ENCODE results near the gene CERS6.

CERS6 gene

DNA sequence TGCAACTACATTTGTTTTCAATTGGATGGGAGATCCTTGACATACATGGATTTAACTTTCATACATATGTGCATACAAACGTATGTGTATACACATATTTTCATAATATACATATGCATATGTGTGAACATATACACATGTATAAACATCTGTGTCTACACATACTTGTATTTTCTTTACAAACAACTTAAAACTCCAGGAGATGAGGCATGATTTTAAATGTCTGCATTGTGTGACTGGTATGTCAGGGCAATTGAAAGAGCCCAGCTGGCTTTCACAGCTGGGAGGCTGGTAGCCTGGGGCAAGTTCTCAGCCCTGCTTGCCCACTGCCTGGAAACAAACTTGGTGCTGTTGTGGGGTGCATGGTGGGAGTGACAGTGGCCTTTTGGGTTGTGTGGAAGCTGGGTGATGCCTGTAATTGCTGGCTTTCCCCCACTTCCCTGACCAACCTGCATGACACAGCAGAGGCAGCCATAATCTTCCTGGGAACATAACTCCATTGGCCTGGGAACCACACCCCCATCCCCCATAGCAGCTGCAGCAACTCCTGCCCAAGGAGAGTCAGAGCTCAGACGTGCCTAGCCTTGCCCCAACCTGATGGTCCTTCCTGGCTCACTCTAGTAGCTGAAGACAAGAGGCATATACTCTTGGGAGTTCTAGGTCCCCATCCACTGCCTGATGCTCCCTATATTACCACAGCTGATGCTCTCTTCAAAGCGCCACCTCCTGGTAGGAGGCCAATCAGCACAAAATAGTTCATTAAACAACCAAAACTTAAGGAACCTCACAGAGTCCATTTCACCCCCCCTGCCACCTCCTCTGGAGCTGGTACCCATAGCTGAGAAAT lies 158.3 kb downstream of the CERS6 start:
- H3K4me1 ChIP-seq (ENCODE audit: control insufficient read depth in 5 of 5, insufficient read depth in 5 of 5, low read length in 5 of 5), result no peaks in the 10 kb centered on the region

DNA sequence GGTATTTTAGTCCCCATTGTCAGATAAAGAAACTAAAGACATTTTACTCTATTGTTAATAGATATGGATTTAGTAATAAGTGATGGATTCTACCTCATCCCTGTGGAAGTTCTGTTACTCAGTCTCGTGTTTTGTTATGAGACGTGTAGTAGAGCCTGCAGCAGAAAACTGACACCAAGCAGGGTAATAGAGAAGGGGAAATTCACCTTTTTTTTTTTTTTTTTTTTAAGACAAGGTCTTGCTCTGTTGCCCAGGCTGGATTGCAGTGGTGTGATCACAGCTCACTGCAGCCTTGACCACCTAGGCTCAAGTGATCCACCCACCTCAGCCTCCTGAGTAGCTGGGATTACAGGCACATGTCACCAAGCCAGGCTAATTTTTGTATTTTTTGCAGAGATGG lies 164.5 kb downstream of the CERS6 start:
- Histone ChIP-seq H3K9ac (ENCODE audit: low read length in 5 of 5) (no peak overlapping the region), H3K27me3 (ENCODE audit: control insufficient read depth in 5 of 5, insufficient read depth in 4 of 5, low read length in 5 of 5) (no peaks in the 10 kb centered on the region), H3K4me3 (ENCODE audit: low read depth in 1 of 5, low read length in 5 of 5) (no peak overlapping the region), H3K4me1 (ENCODE audit: control insufficient read depth in 5 of 5, insufficient read depth in 5 of 5, low read length in 5 of 5) (no peaks in the 10 kb centered on the region), H3K9me3 (ENCODE audit: control insufficient read depth in 5 of 5, low read length in 5 of 5) (no peaks in the 10 kb centered on the region), H3K27ac (ENCODE audit: low read depth, low read length) (no peak overlapping the region), H3K36me3 (ENCODE audit: control insufficient read depth in 5 of 5, insufficient read depth in 5 of 5, low read length in 5 of 5) (no peaks in the 10 kb centered on the region)

More for the DNA sequence above, 158.3 kb downstream of the CERS6 start:
- Histone ChIP-seq H3K27me3 (ENCODE audit: control insufficient read depth in 5 of 5, insufficient read depth in 4 of 5, low read length in 5 of 5) (no peaks in the 10 kb centered on the region), H3K27ac (ENCODE audit: low read depth, low read length) (no peak overlapping the region), H3K36me3 (ENCODE audit: control insufficient read depth in 5 of 5, insufficient read depth in 5 of 5, low read length in 5 of 5) (peaks cover 0 to 3% (median 0%) of the 10 kb centered on the region in 5 donors), H3K9me3 (ENCODE audit: control insufficient read depth in 5 of 5, low read length in 5 of 5) (peaks cover 0 to 4% (median 0%) of the 10 kb centered on the region in 5 donors), H3K4me3 (ENCODE audit: low read depth in 1 of 5, low read length in 5 of 5) (no peak overlapping the region), H3K9ac (ENCODE audit: low read length in 5 of 5) (no peak overlapping the region)

GRCh38 chr2:168622559-168622958 lies 166.5 kb downstream of the CERS6 start:
- H3K27ac ChIP-seq (ENCODE audit: low read depth, low read length), result no peak overlapping the region
- H3K4me3 ChIP-seq (ENCODE audit: low read depth in 1 of 5, low read length in 5 of 5), result no peak overlapping the region
- no peaks in the 10 kb centered on the region for H3K9me3 ChIP-seq (ENCODE audit: control insufficient read depth in 5 of 5, low read length in 5 of 5)
- H3K36me3 ChIP-seq (ENCODE audit: control insufficient read depth in 5 of 5, insufficient read depth in 5 of 5, low read length in 5 of 5), result no peaks in the 10 kb centered on the region
- no peaks in the 10 kb centered on the region for H3K4me1 ChIP-seq (ENCODE audit: control insufficient read depth in 5 of 5, insufficient read depth in 5 of 5, low read length in 5 of 5)
- H3K27me3 ChIP-seq (ENCODE audit: control insufficient read depth in 5 of 5, insufficient read depth in 4 of 5, low read length in 5 of 5), result no peaks in the 10 kb centered on the region
- H3K9ac ChIP-seq (ENCODE audit: low read length in 5 of 5), result no peak overlapping the region

DNA sequence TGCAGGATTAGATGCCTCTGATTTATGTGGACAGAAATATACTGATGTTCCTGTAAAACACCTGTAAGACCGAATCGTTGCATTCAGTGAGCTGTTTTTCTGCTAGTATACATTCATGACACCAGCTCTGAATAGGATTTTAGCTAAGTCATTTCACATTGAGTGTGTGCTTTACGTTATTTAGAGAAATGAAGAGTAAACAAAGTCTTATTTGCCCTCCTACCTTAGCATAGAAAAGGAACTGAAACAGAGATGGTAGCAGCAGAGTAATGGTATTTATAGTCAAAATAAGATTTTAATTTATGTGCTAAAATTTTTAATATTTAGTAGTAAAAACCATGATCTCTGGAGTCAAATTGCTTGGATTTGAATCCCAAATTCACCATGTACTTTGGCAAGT lies 168.0 kb downstream of the CERS6 start:
- Histone ChIP-seq H3K27me3 (ENCODE audit: control insufficient read depth in 5 of 5, insufficient read depth in 4 of 5, low read length in 5 of 5) (no peaks in the 10 kb centered on the region), H3K27ac (ENCODE audit: low read depth, low read length) (no peak overlapping the region), H3K4me1 (ENCODE audit: control insufficient read depth in 5 of 5, insufficient read depth in 5 of 5, low read length in 5 of 5) (no peaks in the 10 kb centered on the region), H3K36me3 (ENCODE audit: control insufficient read depth in 5 of 5, insufficient read depth in 5 of 5, low read length in 5 of 5) (no peaks in the 10 kb centered on the region), H3K4me3 (ENCODE audit: low read depth in 1 of 5, low read length in 5 of 5) (no peak overlapping the region), H3K9ac (ENCODE audit: low read length in 5 of 5) (no peak overlapping the region), H3K9me3 (ENCODE audit: control insufficient read depth in 5 of 5, low read length in 5 of 5) (no peaks in the 10 kb centered on the region)

GRCh38 chr2:168626096-168626495 lies 170.0 kb downstream of the CERS6 start:
- Histone ChIP-seq H3K9ac (ENCODE audit: low read length in 5 of 5) (no peak overlapping the region), H3K4me3 (ENCODE audit: low read depth in 1 of 5, low read length in 5 of 5) (no peak overlapping the region), H3K27ac (ENCODE audit: low read depth, low read length) (no peak overlapping the region), H3K36me3 (ENCODE audit: control insufficient read depth in 5 of 5, insufficient read depth in 5 of 5, low read length in 5 of 5) (no peaks in the 10 kb centered on the region), H3K27me3 (ENCODE audit: control insufficient read depth in 5 of 5, insufficient read depth in 4 of 5, low read length in 5 of 5) (no peaks in the 10 kb centered on the region), H3K4me1 (ENCODE audit: control insufficient read depth in 5 of 5, insufficient read depth in 5 of 5, low read length in 5 of 5) (no peaks in the 10 kb centered on the region), H3K9me3 (ENCODE audit: control insufficient read depth in 5 of 5, low read length in 5 of 5) (no peaks in the 10 kb centered on the region)

GRCh38 chr2:168626647-168627046 lies 170.6 kb downstream of the CERS6 start:
- no peak overlapping the region for H3K27ac ChIP-seq (ENCODE audit: low read depth, low read length)
- H3K9ac ChIP-seq (ENCODE audit: low read length in 5 of 5), result no peak overlapping the region
- H3K9me3 ChIP-seq (ENCODE audit: control insufficient read depth in 5 of 5, low read length in 5 of 5), result no peaks in the 10 kb centered on the region
- no peaks in the 10 kb centered on the region for H3K36me3 ChIP-seq (ENCODE audit: control insufficient read depth in 5 of 5, insufficient read depth in 5 of 5, low read length in 5 of 5)
- no peaks in the 10 kb centered on the region for H3K4me1 ChIP-seq (ENCODE audit: control insufficient read depth in 5 of 5, insufficient read depth in 5 of 5, low read length in 5 of 5)
- H3K27me3 ChIP-seq (ENCODE audit: control insufficient read depth in 5 of 5, insufficient read depth in 4 of 5, low read length in 5 of 5), result no peaks in the 10 kb centered on the region
- no peak overlapping the region for H3K4me3 ChIP-seq (ENCODE audit: low read depth in 1 of 5, low read length in 5 of 5)

- no peak overlapping the region for H3K4me3 ChIP-seq (ENCODE audit: low read depth in 1 of 5, low read length in 5 of 5)
- no peaks in the 10 kb centered on the region for H3K9me3 ChIP-seq (ENCODE audit: control insufficient read depth in 5 of 5, low read length in 5 of 5)
- H3K9ac ChIP-seq (ENCODE audit: low read length in 5 of 5), result no peak overlapping the region
- H3K4me1 ChIP-seq (ENCODE audit: control insufficient read depth in 5 of 5, insufficient read depth in 5 of 5, low read length in 5 of 5), result peaks cover 4 to 14% (median 8%) of the 10 kb centered on the region in 5 donors
- no peak overlapping the region for H3K27ac ChIP-seq (ENCODE audit: low read depth, low read length)
- H3K27me3 ChIP-seq (ENCODE audit: control insufficient read depth in 5 of 5, insufficient read depth in 4 of 5, low read length in 5 of 5), result no peaks in the 10 kb centered on the region
- no peaks in the 10 kb centered on the region for H3K36me3 ChIP-seq (ENCODE audit: control insufficient read depth in 5 of 5, insufficient read depth in 5 of 5, low read length in 5 of 5)
Measured at GRCh38 chr2:168632709-168633121, 176.6 kb downstream of the CERS6 start.

GRCh38 chr2:168633200-168633599 lies 177.1 kb downstream of the CERS6 start:
- H3K27me3 ChIP-seq (ENCODE audit: control insufficient read depth in 5 of 5, insufficient read depth in 4 of 5, low read length in 5 of 5), result no peaks in the 10 kb centered on the region
- no peak overlapping the region for H3K9ac ChIP-seq (ENCODE audit: low read length in 5 of 5)
- H3K27ac ChIP-seq (ENCODE audit: low read depth, low read length), result no peak overlapping the region
- H3K36me3 ChIP-seq (ENCODE audit: control insufficient read depth in 5 of 5, insufficient read depth in 5 of 5, low read length in 5 of 5), result no peaks in the 10 kb centered on the region
- H3K9me3 ChIP-seq (ENCODE audit: control insufficient read depth in 5 of 5, low read length in 5 of 5), result no peaks in the 10 kb centered on the region
- no peak overlapping the region for H3K4me3 ChIP-seq (ENCODE audit: low read depth in 1 of 5, low read length in 5 of 5)
- peaks cover 4 to 14% (median 8%) of the 10 kb centered on the region in 5 donors for H3K4me1 ChIP-seq (ENCODE audit: control insufficient read depth in 5 of 5, insufficient read depth in 5 of 5, low read length in 5 of 5)

- Histone ChIP-seq H3K4me1 (ENCODE audit: control insufficient read depth in 5 of 5, insufficient read depth in 5 of 5, low read length in 5 of 5) (peaks cover 4 to 14% (median 8%) of the 10 kb centered on the region in 5 donors), H3K36me3 (ENCODE audit: control insufficient read depth in 5 of 5, insufficient read depth in 5 of 5, low read length in 5 of 5) (no peaks in the 10 kb centered on the region), H3K9ac (ENCODE audit: low read length in 5 of 5) (no peak overlapping the region), H3K27ac (ENCODE audit: low read depth, low read length) (no peak overlapping the region), H3K27me3 (ENCODE audit: control insufficient read depth in 5 of 5, insufficient read depth in 4 of 5, low read length in 5 of 5) (no peaks in the 10 kb centered on the region), H3K4me3 (ENCODE audit: low read depth in 1 of 5, low read length in 5 of 5) (no peak overlapping the region), H3K9me3 (ENCODE audit: control insufficient read depth in 5 of 5, low read length in 5 of 5) (no peaks in the 10 kb centered on the region)
Measured at GRCh38 chr2:168633895-168634294, 177.8 kb downstream of the CERS6 start.

- no peak overlapping the region for H3K27ac ChIP-seq (ENCODE audit: low read depth, low read length)
- no peaks in the 10 kb centered on the region for H3K9me3 ChIP-seq (ENCODE audit: control insufficient read depth in 5 of 5, low read length in 5 of 5)
- H3K36me3 ChIP-seq (ENCODE audit: control insufficient read depth in 5 of 5, insufficient read depth in 5 of 5, low read length in 5 of 5), result no peaks in the 10 kb centered on the region
- no peak overlapping the region for H3K4me3 ChIP-seq (ENCODE audit: low read depth in 1 of 5, low read length in 5 of 5)
- no peaks in the 10 kb centered on the region for H3K27me3 ChIP-seq (ENCODE audit: control insufficient read depth in 5 of 5, insufficient read depth in 4 of 5, low read length in 5 of 5)
- H3K9ac ChIP-seq (ENCODE audit: low read length in 5 of 5), result no peak overlapping the region
- peaks cover 4 to 14% (median 8%) of the 10 kb centered on the region in 5 donors for H3K4me1 ChIP-seq (ENCODE audit: control insufficient read depth in 5 of 5, insufficient read depth in 5 of 5, low read length in 5 of 5)
Measured at GRCh38 chr2:168635065-168635577, 179.0 kb downstream of the CERS6 start.
